ENCODE data around the gene ZNF583. TPM values are rescaled to one million over a fixed set of nuclear protein-coding genes. Genes with fewer than 3 reads are reported as not detected.

The ZNF583 gene
- total RNA-seq, 1 donor from 2014 or later: 7.2 TPM

- Histone ChIP-seq H3K4me1 (no peaks in the 10 kb centered on the region), H3K27me3 (ENCODE audit: low read depth) (peaks cover 4% of the 10 kb centered on the region), H3K27ac (no peak overlapping the region), H3K9me3 (peaks cover 25% of the 10 kb centered on the region), H3K4me3 (no peak overlapping the region), H3K36me3 (no peaks in the 10 kb centered on the region)
- DNase-seq (no peak), ATAC-seq (no peak)
- intact Hi-C loops (cut with DNase I): no loop called here
- TF ChIP-seq CTCF (IDR thresholded peaks at IDR 0.05): no peak
Observed at GRCh38 chr19:56476093-56476492, 72.0 kb downstream of the ZNF583 start.

Other genes with a start within 250 kb of the ZNF583 start
- gene GALP, start 228.3 kb upstream of the ZNF583 start, total RNA-seq: not detected
- not detected for gene ZSCAN5B, start 206.5 kb upstream of the ZNF583 start, total RNA-seq
- not detected for gene ZSCAN5C, start 202.1 kb upstream of the ZNF583 start, total RNA-seq
- 1.3 TPM for gene EDDM13, start 131.6 kb upstream of the ZNF583 start, total RNA-seq
- 16.7 TPM for gene ZSCAN5A, start 89.5 kb upstream of the ZNF583 start, total RNA-seq
- gene ZNF582, start 10.8 kb upstream of the ZNF583 start, total RNA-seq: 4.3 TPM
- gene ZNF667, start 73.0 kb downstream of the ZNF583 start, total RNA-seq: 1.4 TPM
- gene ZNF471, start 103.5 kb downstream of the ZNF583 start, total RNA-seq: 7.6 TPM
- 6.4 TPM for gene ZFP28, start 134.6 kb downstream of the ZNF583 start, total RNA-seq
- 3.5 TPM for gene ZNF470, start 163.1 kb downstream of the ZNF583 start, total RNA-seq
- gene ZNF71, start 191.0 kb downstream of the ZNF583 start, total RNA-seq: 5.8 TPM
- not detected for gene SMIM17, start 238.8 kb downstream of the ZNF583 start, total RNA-seq